Measurements from ENCODE around the gene OSER1. TPM values are rescaled to one million over a fixed set of nuclear protein-coding genes. Genes with fewer than 3 reads are reported as not detected.
"Not testable (repeated sequence)": the region's sequence is repeated elsewhere in the genome, so short reads cannot be mapped to it uniquely, and the experiment has no call there.

The OSER1 gene
- total RNA-seq, 4 donors from 2014 or later: 36.2 to 56.4 (median 43.0) TPM

DNA sequence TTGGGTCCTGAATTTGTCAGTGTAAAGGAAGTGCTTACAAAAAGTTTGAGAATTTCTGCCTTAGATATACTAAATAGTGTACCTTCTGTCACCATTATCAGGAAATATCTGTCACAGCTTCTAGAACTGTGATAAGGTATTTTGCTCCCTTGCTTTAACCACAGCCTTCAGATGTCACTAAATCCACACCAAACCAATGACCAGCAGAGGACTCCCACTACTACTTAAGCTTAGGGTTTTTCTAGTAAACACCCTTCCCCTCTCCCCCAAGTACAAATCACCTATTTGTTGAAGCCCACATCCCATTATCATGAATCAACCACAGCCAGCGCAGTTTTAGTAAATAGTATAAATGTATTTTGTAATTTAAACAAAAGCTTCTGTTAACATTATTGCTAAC is 15.0 kb downstream of the OSER1 start:
- Histone ChIP-seq H3K36me3 (peaks cover 32 to 34% of the 10 kb centered on the region in 2 donors), H3K4me1 (no peaks in the 10 kb centered on the region), H3K4me3 (replicated peaks in 1 of 3) (no peak overlapping the region), H3K9me3 (no peaks in the 10 kb centered on the region), H3K27ac (no peak overlapping the region), H3K27me3 (no peaks in the 10 kb centered on the region)
- intact Hi-C loops (cut with DNase I): no loop called here
- TF ChIP-seq CTCF (IDR thresholded peaks at IDR 0.05) (no peak), POLR2A (IDR thresholded peaks at IDR 0.05) (no peak)
- DNase-seq: no peak
- WGBS, 2 donors: 100% methylated on average over 1 of the region's 1 CpG

- WGBS, 2 donors: 78 to 86% methylated on average over 2 of the region's 2 CpGs
- intact Hi-C loops (cut with DNase I): loop anchor here (5.0 kb wide), 1 partner anchor 76 kb away; no protein-coding TSS in a partner anchor
- H3K27ac ChIP-seq: no peak overlapping the region
- H3K36me3 ChIP-seq: peaks cover 19 to 20% of the 10 kb centered on the region in 2 donors
- H3K9me3 ChIP-seq: no peaks in the 10 kb centered on the region
- no peak for DNase-seq
- TF ChIP-seq CTCF (IDR thresholded peaks at IDR 0.05) (no peak), POLR2A (IDR thresholded peaks at IDR 0.05) (no peak)
- peaks cover 5 to 7% of the 10 kb centered on the region in 2 donors for H3K4me1 ChIP-seq
- H3K4me3 ChIP-seq (replicated peaks in 1 of 3): no peak overlapping the region
- no peaks in the 10 kb centered on the region for H3K27me3 ChIP-seq
Measured at GRCh38 chr20:44193801-44194200, 16.8 kb downstream of the OSER1 start.

DNA sequence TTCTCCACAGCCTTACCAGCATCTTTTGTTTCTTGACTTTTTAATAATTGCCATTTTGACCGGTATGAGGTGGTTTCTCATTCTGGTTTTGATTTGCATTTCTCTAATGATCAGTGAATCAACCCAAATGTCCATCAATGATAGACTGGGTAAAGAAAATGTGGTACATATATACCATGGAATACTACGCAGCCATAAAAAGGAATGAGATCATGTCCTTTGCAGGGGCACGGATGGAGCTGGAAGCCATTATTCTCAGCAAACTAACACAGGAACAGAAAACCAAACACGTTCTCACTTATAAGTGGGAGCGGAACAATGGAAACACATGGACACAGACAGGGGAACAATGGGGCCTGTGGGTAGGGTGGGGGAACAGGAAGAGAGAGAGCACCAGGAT is 18.9 kb downstream of the OSER1 start:
- intact Hi-C loops (cut with DNase I): loop anchor here (5.0 kb wide), 1 partner anchor 74 kb away; no protein-coding TSS in a partner anchor
- 92 to 95% methylated on average over 5 of the region's 5 CpGs for WGBS, 2 donors

DNA sequence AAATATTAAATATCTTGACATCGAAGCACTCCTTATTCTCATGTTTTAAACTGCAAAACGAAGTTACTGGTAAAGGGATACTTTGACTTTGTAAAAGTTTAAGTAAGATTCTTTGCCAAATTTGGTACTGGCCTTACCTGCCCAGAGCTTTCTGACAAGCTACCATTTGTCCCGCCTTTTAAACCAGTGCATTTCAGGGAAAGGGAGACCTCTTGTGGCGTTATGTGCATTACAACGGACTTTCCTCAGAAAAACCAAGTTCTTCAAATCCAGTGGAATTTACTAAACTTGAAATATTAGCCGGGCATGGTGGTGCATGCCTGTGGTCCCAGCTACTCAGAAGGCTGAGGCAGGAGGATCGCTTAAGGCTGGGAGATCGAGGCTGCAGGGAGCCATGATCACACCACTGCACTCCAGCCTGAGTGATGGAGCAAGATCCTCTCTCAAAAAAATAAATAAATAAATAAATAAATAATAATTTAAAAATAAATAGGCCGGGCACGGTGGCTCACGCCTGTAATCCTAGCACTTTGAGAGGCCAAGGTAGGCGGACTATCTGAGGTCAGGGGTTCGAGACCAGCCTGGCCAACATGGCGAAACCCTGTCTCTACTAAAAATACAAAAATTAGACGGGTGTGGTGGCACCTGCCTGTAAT is 20.2 kb downstream of the OSER1 start:
- intact Hi-C loops (cut with DNase I): loop anchor here (5.0 kb wide), 1 partner anchor 73 kb away; no protein-coding TSS in a partner anchor
- H3K9me3 ChIP-seq; H3K27ac ChIP-seq; H3K27me3 ChIP-seq; H3K36me3 ChIP-seq; H3K4me3 ChIP-seq (replicated peaks in 1 of 3): not testable (repeated sequence)
- 27 to 28% methylated on average over 15 of the region's 15 CpGs for WGBS, 2 donors
- peak; percentile 55 to 63 for DNase-seq
- peaks cover 20 to 28% of the 10 kb centered on the region in 2 donors for H3K4me1 ChIP-seq
- TF ChIP-seq CTCF (IDR thresholded peaks at IDR 0.05): peak; percentile 38 to 89 (median 78)

More for the DNA sequence above, 18.9 kb downstream of the OSER1 start:
- H3K36me3 ChIP-seq; H3K27me3 ChIP-seq; DNase-seq; H3K4me3 ChIP-seq (replicated peaks in 1 of 3); H3K9me3 ChIP-seq; H3K27ac ChIP-seq: not testable (repeated sequence)
- peaks cover 20 to 26% of the 10 kb centered on the region in 2 donors for H3K4me1 ChIP-seq

DNA sequence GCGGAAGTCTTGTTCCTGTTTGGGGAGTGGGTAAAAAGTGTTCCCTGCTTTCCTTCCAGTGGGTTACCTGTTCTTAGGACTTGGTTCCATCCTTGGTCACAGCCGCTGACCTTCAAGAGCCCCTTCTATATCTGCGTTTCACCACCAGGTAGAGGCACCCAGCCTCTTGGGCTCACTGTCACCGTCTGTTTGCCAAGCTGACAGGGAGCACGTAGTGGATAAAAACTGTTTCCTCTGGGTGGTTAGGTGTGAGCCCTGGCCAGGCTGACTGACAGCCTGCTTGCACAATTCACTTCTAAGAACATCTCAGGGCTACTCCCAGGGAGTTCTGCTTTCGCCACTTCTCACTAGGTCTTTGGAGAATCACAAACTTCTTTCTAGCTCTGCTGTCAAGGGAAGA is 21.8 kb downstream of the OSER1 start:
- no peak overlapping the region for H3K4me3 ChIP-seq (replicated peaks in 1 of 3)
- H3K27me3 ChIP-seq: no peaks in the 10 kb centered on the region
- intact Hi-C loops (cut with DNase I): no loop called here
- peak overlapping the region in 2 of 3 donors; percentile 19 to 30 for H3K27ac ChIP-seq
- WGBS, 2 donors: 45 to 50% methylated on average over 6 of the region's 6 CpGs
- no peaks in the 10 kb centered on the region for H3K36me3 ChIP-seq
- H3K4me1 ChIP-seq: peaks cover 20 to 28% of the 10 kb centered on the region in 2 donors
- TF ChIP-seq CTCF (IDR thresholded peaks at IDR 0.05) (no peak), POLR2A (IDR thresholded peaks at IDR 0.05) (no peak)
- DNase-seq: peak; percentile 65 to 67
- H3K9me3 ChIP-seq: no peaks in the 10 kb centered on the region
